GM12878 (cell line): ENCODE results near the gene HHIP. TPM values are rescaled to one million over a fixed set of nuclear protein-coding genes. Genes with fewer than 3 reads are reported as not detected.

ENCODE experiments used
- ATAC-seq: fragments of 200-7000 bp; cut with Tn5 transposase; 3 replicates; pipeline ENCODE4 v1.9.1; 2020; ENCODE audit warnings: mild to moderate bottlenecking, moderate library complexity
- BruUV-seq: library from RNA; stranded (reverse); fragments of 400-500 nt; replicated peaks from 2 replicates; lab custom pipeline; 2021; lab: Mats Ljungman, UMichigan
- CTCF ChIA-PET: fragments of 300-600 bp; sonication (Branson Sonifier 250); formaldehyde crosslinking; extraction: SDS; loops from one replicate; lab custom pipeline; 2021; ENCODE audit warnings: inconsistent platforms; lab: Yijun Ruan, JAX
- POLR2A ChIA-PET: fragments of 350-600 bp; formaldehyde crosslinking; extraction: SDS; loops from one replicate; lab custom pipeline; 2021; ENCODE audit warnings: inconsistent platforms; lab: Charles Lee
- RAD21 ChIA-PET: fragments of 300-600 bp; sonication (Branson Sonifier 250); formaldehyde crosslinking; loops from one replicate; lab custom pipeline; 2023; ENCODE audit warnings: antibody characterized with exemption; ENCODE audit not compliant: unreplicated experiment; lab: Charles Lee
- SMC1A ChIA-PET: fragments of 300-600 bp; sonication (Branson Sonifier 250); formaldehyde crosslinking; loops from one replicate; lab custom pipeline; 2023; ENCODE audit not compliant: unreplicated experiment, uncharacterized antibody; lab: Charles Lee
- DNase-seq: peaks from one replicate; pipeline ENCODE4 v3.0.0-alpha.2; 2011; ENCODE audit warnings: low read depth, low spot score
- FAIRE-seq: peaks from 3 replicates; lab custom pipeline; 2011; peaks lifted over from hg19 to GRCh38; lab: Jason Lieb, UNC
- H2AFZ ChIP-seq: 2 replicates; pipeline ENCODE4 v1.6.0; 2011; ENCODE audit warnings: low read depth, low read length, control low read depth; ENCODE audit not compliant: control insufficient read depth
- H3K27ac ChIP-seq: 2 replicates; pipeline ENCODE4 v1.5.1; 2011; ENCODE audit warnings: control low read depth; ENCODE audit not compliant: control insufficient read depth, insufficient read depth
- H3K27me3 ChIP-seq, 2 experiments: replicated peaks in 1 of 2; 2 replicates each; pipeline versions ENCODE4 v1.6.0 to v1.6.1; 2011; ENCODE audit warnings: low read length in 1 of 2; ENCODE audit not compliant: control insufficient read depth in 2 of 2, insufficient read depth in 2 of 2
- H3K36me3 ChIP-seq, 2 experiments: 2 replicates each; pipeline ENCODE4 v1.5.1; 2011; ENCODE audit warnings: low read length in 1 of 2; ENCODE audit not compliant: control insufficient read depth in 2 of 2, insufficient read depth in 2 of 2
- H3K4me1 ChIP-seq: 2 replicates; pipeline ENCODE4 v1.6.1; 2011; ENCODE audit warnings: mild to moderate bottlenecking, low read length, moderate library complexity, mixed read lengths; ENCODE audit not compliant: control insufficient read depth, insufficient read depth
- H3K4me2 ChIP-seq: 2 replicates; pipeline ENCODE4 v1.6.0; 2011; ENCODE audit warnings: control low read depth; ENCODE audit not compliant: control insufficient read depth, insufficient read depth
- H3K4me3 ChIP-seq: fragments of 200-600 bp; sonication (generic); 2 replicates; pipeline ENCODE4 v1.5.1; 2016
- H3K79me2 ChIP-seq: 2 replicates; pipeline ENCODE4 v1.6.0; 2011; ENCODE audit warnings: low read length; ENCODE audit not compliant: control insufficient read depth, insufficient read depth
- H3K9ac ChIP-seq: 2 replicates; pipeline ENCODE4 v1.8.0; 2011; ENCODE audit warnings: low read length, control low read depth, mixed read lengths; ENCODE audit not compliant: control insufficient read depth, insufficient read depth
- H3K9me3 ChIP-seq: replicated peaks from 3 replicates; pipeline ENCODE4 v1.5.1; 2011; ENCODE audit warnings: mild to moderate bottlenecking, low read length; ENCODE audit not compliant: control insufficient read depth, insufficient read depth
- H4K20me1 ChIP-seq: 2 replicates; pipeline ENCODE4 v1.6.0; 2011; ENCODE audit not compliant: control insufficient read depth, insufficient read depth
- HCFC1 ChIP-seq: fragments of 150-350 bp; IDR thresholded peaks from 2 replicates; pipeline ENCODE4 v1.6.1; 2014; ENCODE audit warnings: low read length
- MTA3 ChIP-seq: IDR thresholded peaks from 2 replicates; pipeline ENCODE4 v1.6.1; 2012; ENCODE audit warnings: low read length, inconsistent platforms, borderline replicate concordance
- RBBP5 ChIP-seq: fragments of 200-600 bp; sonication (generic); conservative IDR thresholded peaks from 2 replicates; pipeline ENCODE4 v1.6.1; 2016
- RELA ChIP-seq: fragments of 450-650 bp; IDR thresholded peaks from 2 replicates; pipeline ENCODE4 v1.8.0; 2014; ENCODE audit warnings: borderline replicate concordance; ENCODE audit not compliant: partially characterized antibody
- SMAD1 ChIP-seq: fragments of 450-650 bp; IDR thresholded peaks from 2 replicates; pipeline ENCODE4 v1.6.1; 2018; ENCODE audit warnings: mild to moderate bottlenecking, low read depth; ENCODE audit not compliant: partially characterized antibody
- SMARCA5 ChIP-seq: fragments of 450-650 bp; IDR thresholded peaks from 2 replicates; pipeline ENCODE4 v1.6.1; 2017; ENCODE audit warnings: mild to moderate bottlenecking
- SREBF2 ChIP-seq: IDR thresholded peaks from 2 replicates; pipeline ENCODE4 v1.6.1; 2012; ENCODE audit warnings: mild to moderate bottlenecking, low read length
- SUZ12 ChIP-seq: fragments of 200-600 bp; sonication (generic); IDR thresholded peaks from one replicate; pipeline ENCODE4 v1.6.1; 2018; ENCODE audit warnings: antibody characterized with exemption, mild to moderate bottlenecking; ENCODE audit not compliant: unreplicated experiment
- TARDBP ChIP-seq: IDR thresholded peaks from 2 replicates; pipeline ENCODE4 v1.6.1; 2016; ENCODE audit warnings: borderline replicate concordance
- TBL1XR1 ChIP-seq: IDR thresholded peaks from 2 replicates; pipeline ENCODE4 v1.6.1; 2012; ENCODE audit warnings: low read depth, low read length, improper control_type of control experiment
- WGBS: methylation state at CpG from one replicate; pipeline ENCODE4 v1.1.6; 2016; ENCODE audit warnings: low lambda C conversion rate; ENCODE audit not compliant: insufficient replicate concordance, insufficient coverage; ENCODE audit errors: missing lambda C conversion rate; 5-methylcytosine and 5-hydroxymethylcytosine counted together
- in situ Hi-C: fragments of 300-500 bp; cut with MboI; formaldehyde crosslinking; loops from 9 replicates; pipeline ENCODE4 v1.14.3; 2018; ENCODE audit warnings: mixed read lengths
- intact Hi-C: fragments of 100-400 bp; cut with micrococcal nuclease; formaldehyde crosslinking; loops from one replicate; pipeline ENCODE4 v1.14.2; 2022; ENCODE audit not compliant: unreplicated experiment
- polyA plus RNA-seq, 11 experiments: library from polyadenylated mRNA; depleted of rRNA in 4 of 11; unstranded in 6 of 11; stranded (reverse) in 5 of 11; fragments of >200 nt; fragmentation: Nextera tagmentation in 4 of 11; fragmentation: Illumina TruSeq in 1 of 11; extraction: Ambion mirVana in 4 of 11; extraction: Trizol in 1 of 11; gene quantifications; 1 replicate in 1 of 11; 2 replicates in 10 of 11; pipeline versions ENCODE4 v1.2.1 to v1.2.3, GENCODE V29; 2011 to 2016; ENCODE audit warnings: inconsistent platforms in 2 of 11, missing spikeins in 2 of 11, low read depth in 1 of 11
- total RNA-seq, 4 experiments: library from RNA; depleted of rRNA in 3 of 4; stranded (reverse); fragments of >200 nt in 3 of 4; fragmentation: Illumina TruSeq in 1 of 4; extraction: Trizol in 1 of 4; gene quantifications; 2 replicates each; pipeline versions ENCODE4 v1.2.1 to v1.2.3, GENCODE V29; 2013 to 2021
- TF ChIP-seq, protein P1 (sequence below): fragments of 450-650 bp; IDR thresholded peaks from 2 replicates; pipeline ENCODE4 v1.6.1; 2018; ENCODE audit warnings: borderline replicate concordance, mild to moderate bottlenecking; ENCODE audit not compliant: partially characterized antibody
- TF ChIP-seq, protein P2 (sequence below): IDR thresholded peaks from 2 replicates; pipeline ENCODE4 v1.6.1; 2012; ENCODE audit warnings: low read depth, low read length, improper control_type of control experiment

HHIP gene
- total and polyA plus RNA-seq, 10 of the 15 experiments (the other 5 are each of a cell fraction or from before 2014, with no cell fraction given), result 0.06 to 0.56 (median 0.24) TPM; not detected in 1

DNA sequence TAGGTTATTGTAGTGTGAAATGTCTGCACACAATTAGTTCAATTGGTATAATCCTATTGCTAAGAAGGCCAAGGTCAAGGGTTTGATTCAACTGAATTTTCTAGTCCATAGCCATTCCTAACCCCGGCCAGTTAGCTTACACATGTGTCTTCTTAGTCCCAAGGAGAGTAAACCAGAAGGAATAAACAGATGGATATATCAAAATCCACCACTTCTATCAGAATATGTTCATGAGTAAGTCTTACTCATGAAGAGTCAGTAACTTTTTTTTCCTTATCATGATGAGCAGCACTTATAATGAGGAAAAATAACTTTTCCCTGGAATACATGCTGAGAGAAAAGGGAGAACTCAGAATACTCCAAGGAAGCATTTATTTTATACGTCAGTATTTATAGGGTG, 9.5 kb downstream of the HHIP start (continued):
- TF ChIP-seq, protein P1, sequence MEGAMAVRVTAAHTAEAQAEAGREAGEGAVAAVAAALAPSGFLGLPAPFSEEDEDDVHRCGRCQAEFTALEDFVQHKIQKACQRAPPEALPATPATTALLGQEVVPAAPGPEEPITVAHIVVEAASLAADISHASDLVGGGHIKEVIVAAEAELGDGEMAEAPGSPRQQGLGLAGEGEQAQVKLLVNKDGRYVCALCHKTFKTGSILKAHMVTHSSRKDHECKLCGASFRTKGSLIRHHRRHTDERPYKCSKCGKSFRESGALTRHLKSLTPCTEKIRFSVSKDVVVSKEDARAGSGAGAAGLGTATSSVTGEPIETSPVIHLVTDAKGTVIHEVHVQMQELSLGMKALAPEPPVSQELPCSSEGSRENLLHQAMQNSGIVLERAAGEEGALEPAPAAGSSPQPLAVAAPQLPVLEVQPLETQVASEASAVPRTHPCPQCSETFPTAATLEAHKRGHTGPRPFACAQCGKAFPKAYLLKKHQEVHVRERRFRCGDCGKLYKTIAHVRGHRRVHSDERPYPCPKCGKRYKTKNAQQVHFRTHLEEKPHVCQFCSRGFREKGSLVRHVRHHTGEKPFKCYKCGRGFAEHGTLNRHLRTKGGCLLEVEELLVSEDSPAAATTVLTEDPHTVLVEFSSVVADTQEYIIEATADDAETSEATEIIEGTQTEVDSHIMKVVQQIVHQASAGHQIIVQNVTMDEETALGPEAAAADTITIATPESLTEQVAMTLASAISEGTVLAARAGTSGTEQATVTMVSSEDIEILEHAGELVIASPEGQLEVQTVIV, result no peak

DNA sequence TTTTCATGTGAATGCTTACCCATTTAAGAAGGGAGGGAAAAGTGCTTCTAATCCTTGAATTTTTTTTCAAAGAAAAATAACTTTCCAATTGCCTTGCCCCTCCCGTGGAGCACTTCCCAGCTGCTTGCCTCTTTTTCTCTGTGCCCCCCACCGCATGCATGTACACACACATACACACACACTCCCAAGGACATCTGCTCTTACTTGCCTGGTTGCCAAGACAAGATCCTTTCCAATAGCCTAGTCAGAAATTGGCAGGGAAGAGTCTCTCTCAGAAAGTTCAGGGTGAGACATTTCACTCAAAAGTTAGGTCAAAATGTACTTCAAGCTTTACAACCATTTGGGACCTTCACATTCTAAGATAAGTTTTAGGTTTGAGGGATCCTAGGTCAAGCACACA, 10.9 kb downstream of the HHIP start:
- POLR2A ChIA-PET, result no interaction called here
- H3K9ac ChIP-seq, result no peak overlapping the region
- no peaks in the 10 kb centered on the region for H4K20me1 ChIP-seq
- H3K79me2 ChIP-seq, result no peaks in the 10 kb centered on the region
- WGBS, result 16% methylated on average over 2 of the region's 2 CpGs
- intact Hi-C loops, result no loop called here
- FAIRE-seq, result no peak
- no peak overlapping the region for H3K4me2 ChIP-seq
- H3K4me1 ChIP-seq, result no peaks in the 10 kb centered on the region
- no peak for ATAC-seq
- no peak overlapping the region for H2AFZ ChIP-seq
- SMC1A ChIA-PET, result no interaction called here
- H3K27me3 ChIP-seq, result peaks cover 0 to 4% of the 10 kb centered on the region in 2 experiments; a peak in 1 of 4 replicates
- CTCF ChIA-PET, result no interaction called here
- H3K36me3 ChIP-seq, result no peaks in the 10 kb centered on the region
- no peak overlapping the region for H3K4me3 ChIP-seq
- in situ Hi-C loops, result no loop called here
- RAD21 ChIA-PET, result no interaction called here
- no peaks in the 10 kb centered on the region for H3K9me3 ChIP-seq
- no peak overlapping the region for H3K27ac ChIP-seq
- TF ChIP-seq HCFC1, result no peak
- TF ChIP-seq, protein P2, sequence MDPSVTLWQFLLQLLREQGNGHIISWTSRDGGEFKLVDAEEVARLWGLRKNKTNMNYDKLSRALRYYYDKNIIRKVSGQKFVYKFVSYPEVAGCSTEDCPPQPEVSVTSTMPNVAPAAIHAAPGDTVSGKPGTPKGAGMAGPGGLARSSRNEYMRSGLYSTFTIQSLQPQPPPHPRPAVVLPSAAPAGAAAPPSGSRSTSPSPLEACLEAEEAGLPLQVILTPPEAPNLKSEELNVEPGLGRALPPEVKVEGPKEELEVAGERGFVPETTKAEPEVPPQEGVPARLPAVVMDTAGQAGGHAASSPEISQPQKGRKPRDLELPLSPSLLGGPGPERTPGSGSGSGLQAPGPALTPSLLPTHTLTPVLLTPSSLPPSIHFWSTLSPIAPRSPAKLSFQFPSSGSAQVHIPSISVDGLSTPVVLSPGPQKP, result no peak
- no peak for TF ChIP-seq RBBP5
- no peak for TF ChIP-seq TARDBP
- TF ChIP-seq MTA3, result no peak
- TF ChIP-seq SREBF2, result no peak
- no peak for TF ChIP-seq SMAD1
- TF ChIP-seq RELA, result no peak
- TF ChIP-seq SUZ12, result no peak
- no peak for TF ChIP-seq TBL1XR1
- TF ChIP-seq SMARCA5, result no peak
- no peak for DNase-seq
- no TSS peak for BruUV-seq
